Stomach (tissue), 9 donors: Measurements from ENCODE around the gene FGF12. TPM values are rescaled to one million over a fixed set of nuclear protein-coding genes. Genes with fewer than 3 reads are reported as not detected.

ENCODE experiments used
- DNase-seq, 2 donors: peaks; one replicate each; pipeline versions ENCODE4 v3.0.0 to v3.0.0-alpha.2; 2013 to 2019
- H3K27ac ChIP-seq, 5 donors: fragments of 200-600 bp in 4 of 5; sonication (generic) in 4 of 5; one replicate each; pipeline ENCODE4 v1.5.1; 2013 to 2019; ENCODE audit warnings: mild to moderate bottlenecking in 1 of 5, moderate library complexity in 1 of 5
- H3K27me3 ChIP-seq, 3 donors: fragments of 200-600 bp; sonication (generic); one replicate each; pipeline ENCODE4 v1.5.1; 2017 to 2019; ENCODE audit warnings: mixed run types in 1 of 3
- H3K36me3 ChIP-seq, 4 donors: fragments of 200-600 bp; sonication (generic); 1 replicate in 3 of 4; 2 replicates in 1 of 4; pipeline ENCODE4 v1.5.1; 2016 to 2019
- H3K4me1 ChIP-seq, 4 donors: fragments of 200-600 bp; sonication (generic); one replicate each; pipeline ENCODE4 v1.5.1; 2016 to 2019
- H3K4me3 ChIP-seq, 4 donors: fragments of 200-600 bp; sonication (generic) in 3 of 4; one replicate each; pipeline ENCODE4 v1.5.1; 2016 to 2019; ENCODE audit warnings: mild to moderate bottlenecking in 1 of 4
- H3K9me3 ChIP-seq, 4 donors: fragments of 200-600 bp; sonication (generic); one replicate each; pipeline ENCODE4 v1.5.1; 2016 to 2019
- CTCF ChIP-seq, 7 experiments: fragments of 450-650 bp in 4 of 7; fragments of 200-600 bp in 3 of 7; sonication (generic) in 3 of 7; IDR thresholded peaks; one replicate each; pipeline ENCODE4 v1.5.1; 2016 to 2019; ENCODE audit warnings: antibody characterized with exemption in 7 of 7, control low read depth in 2 of 7, mild to moderate bottlenecking in 1 of 7
- EP300 ChIP-seq: sonication (generic); formaldehyde crosslinking; IDR thresholded peaks from one replicate; pipeline ENCODE4 v1.6.1; 2017; ENCODE audit warnings: antibody characterized with exemption
- POLR2A ChIP-seq, 4 donors: fragments of 450-650 bp; IDR thresholded peaks; one replicate each; pipeline ENCODE4 v1.6.1; 2016; ENCODE audit warnings: antibody characterized with exemption in 4 of 4, control low read depth in 2 of 4, mild to moderate bottlenecking in 1 of 4, moderate library complexity in 1 of 4
- POLR2AphosphoS5 ChIP-seq, 3 donors: sonication (generic); formaldehyde crosslinking; IDR thresholded peaks; one replicate each; pipeline ENCODE4 v1.6.1; 2016; ENCODE audit warnings: antibody characterized with exemption in 3 of 3
- WGBS, 5 donors: extraction: QIAGEN DNeasy Blood & Tissue Kit in 3 of 5; methylation state at CpG; one replicate each; pipeline versions ENCODE4 v1.1.5 to v1.1.7; 2013 to 2018; 5-methylcytosine and 5-hydroxymethylcytosine counted together
- intact Hi-C: fragments of 100-400 bp; cut with DNase I; formaldehyde crosslinking; loops from one replicate; pipeline ENCODE4 v1.15.1; 2023; ENCODE audit warnings: low total_unique reads
- polyA plus RNA-seq, 3 donors: library from polyadenylated mRNA; stranded (reverse); fragments of 200-250 nt; gene quantifications; one replicate each; pipeline ENCODE4 v1.2.3, GENCODE V29; 2013
- total RNA-seq, 5 donors: library from RNA; depleted of rRNA; stranded (reverse); fragments of >200 nt; gene quantifications; one replicate each; pipeline versions ENCODE4 v1.1.0 to v1.2.3, GENCODE V29; 2014 to 2016
- donor health status: healthy with polysubstance abuse.
- donor health status: Bipolar disorder and iron deficiency.
- donor health status: healthy.

The FGF12 gene
- total and polyA plus RNA-seq, 8 donors, result 0.45 to 5.0 (median 0.88) TPM; not detected in 1

GRCh38 chr3:192444096-192444790, 283.1 kb downstream of the FGF12 start:
- H3K4me3 ChIP-seq, result no peak overlapping the region
- H3K27ac ChIP-seq, result no peak overlapping the region
- H3K4me1 ChIP-seq, result no peaks in the 10 kb centered on the region
- 17 to 23% (median 18%) methylated on average over 12 of the region's 12 CpGs for WGBS, 5 donors
- no peaks in the 10 kb centered on the region for H3K36me3 ChIP-seq
- DNase-seq, result peak; percentile 67 to 89
- TF ChIP-seq POLR2AphosphoS5 (IDR thresholded peaks at IDR 0.05) (no peak), CTCF (IDR thresholded peaks at IDR 0.05) (peak in 5 of 7 experiments; percentile 81 to 93 (median 92)), POLR2A (IDR thresholded peaks at IDR 0.05) (no peak), EP300 (no peak)
- peaks cover 0 to 29% (median 14%) of the 10 kb centered on the region in 3 donors for H3K27me3 ChIP-seq
- intact Hi-C loops, result loop anchor here (10.0 kb wide), 2 partner anchors 259 to 1029 kb away; no protein-coding TSS in a partner anchor
- no peaks in the 10 kb centered on the region for H3K9me3 ChIP-seq

- Histone ChIP-seq H3K27me3 (no peaks in the 10 kb centered on the region), H3K27ac (no peak overlapping the region), H3K4me3 (no peak overlapping the region), H3K4me1 (no peaks in the 10 kb centered on the region), H3K9me3 (no peaks in the 10 kb centered on the region), H3K36me3 (no peaks in the 10 kb centered on the region)
- intact Hi-C loops, result no loop called here
- no peak for TF ChIP-seq POLR2AphosphoS5 (IDR thresholded peaks at IDR 0.05)
- no peak for TF ChIP-seq CTCF (IDR thresholded peaks at IDR 0.05)
- no peak for TF ChIP-seq POLR2A (IDR thresholded peaks at IDR 0.05)
- TF ChIP-seq EP300, result no peak
- WGBS, 5 donors, result 60 to 76% (median 70%) methylated on average over 3 of the region's 3 CpGs
- DNase-seq, result no peak
Measured at GRCh38 chr3:192435241-192435640, 292.1 kb downstream of the FGF12 start.

GRCh38 chr3:192434186-192434585, 293.2 kb downstream of the FGF12 start:
- DNase-seq, result no peak
- intact Hi-C loops, result no loop called here
- Histone ChIP-seq H3K27me3 (no peaks in the 10 kb centered on the region), H3K27ac (no peak overlapping the region), H3K4me3 (no peak overlapping the region), H3K4me1 (no peaks in the 10 kb centered on the region), H3K9me3 (no peaks in the 10 kb centered on the region), H3K36me3 (no peaks in the 10 kb centered on the region)
- TF ChIP-seq POLR2AphosphoS5 (IDR thresholded peaks at IDR 0.05), result no peak
- no peak for TF ChIP-seq CTCF (IDR thresholded peaks at IDR 0.05)
- TF ChIP-seq POLR2A (IDR thresholded peaks at IDR 0.05), result no peak
- 77 to 87% (median 85%) methylated on average over 2 of the region's 2 CpGs for WGBS, 5 donors

- Histone ChIP-seq H3K36me3 (no peaks in the 10 kb centered on the region), H3K27ac (no peak overlapping the region), H3K4me1 (no peaks in the 10 kb centered on the region), H3K4me3 (no peak overlapping the region), H3K9me3 (no peaks in the 10 kb centered on the region), H3K27me3 (no peaks in the 10 kb centered on the region)
- intact Hi-C loops, result no loop called here
- no peak for DNase-seq
- 30 to 57% (median 46%) methylated on average over 5 of the region's 5 CpGs for WGBS, 5 donors
- no peak for TF ChIP-seq CTCF (IDR thresholded peaks at IDR 0.05)
- no peak for TF ChIP-seq EP300
- no peak for TF ChIP-seq POLR2AphosphoS5 (IDR thresholded peaks at IDR 0.05)
- TF ChIP-seq POLR2A (IDR thresholded peaks at IDR 0.05), result no peak
Measured at GRCh38 chr3:192433704-192434103, 293.6 kb downstream of the FGF12 start.
